Measurements from ENCODE around the gene DNAL4. TPM values are rescaled to one million over a fixed set of nuclear protein-coding genes. Genes with fewer than 3 reads are reported as not detected.

Gene DNAL4, protein sequence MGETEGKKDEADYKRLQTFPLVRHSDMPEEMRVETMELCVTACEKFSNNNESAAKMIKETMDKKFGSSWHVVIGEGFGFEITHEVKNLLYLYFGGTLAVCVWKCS
- polyA plus RNA-seq (2011; rRNA removed) (9.8 and 9.9 TPM in 2 replicates), polyA plus RNA-seq (2017; fragmentation: RNase III; extraction: RNeasy Plus Mini Kit Qiagen cat#74134 plus additional on column Dnase treatment) (7.0 to 7.7 TPM (median 7.6 TPM) in 3 replicates), polyA minus RNA-seq (2011; rRNA and poly(A)+ RNA removed) (6.0 and 8.1 TPM in 2 replicates)
- 8.5 and 9.9 TPM in 2 replicates for polyA plus RNA-seq (2012; cell fraction: cytosol; rRNA removed)
- 5.6 and 7.2 TPM in 2 replicates for polyA plus RNA-seq (2012; cell fraction: nucleus; rRNA removed)

DNA sequence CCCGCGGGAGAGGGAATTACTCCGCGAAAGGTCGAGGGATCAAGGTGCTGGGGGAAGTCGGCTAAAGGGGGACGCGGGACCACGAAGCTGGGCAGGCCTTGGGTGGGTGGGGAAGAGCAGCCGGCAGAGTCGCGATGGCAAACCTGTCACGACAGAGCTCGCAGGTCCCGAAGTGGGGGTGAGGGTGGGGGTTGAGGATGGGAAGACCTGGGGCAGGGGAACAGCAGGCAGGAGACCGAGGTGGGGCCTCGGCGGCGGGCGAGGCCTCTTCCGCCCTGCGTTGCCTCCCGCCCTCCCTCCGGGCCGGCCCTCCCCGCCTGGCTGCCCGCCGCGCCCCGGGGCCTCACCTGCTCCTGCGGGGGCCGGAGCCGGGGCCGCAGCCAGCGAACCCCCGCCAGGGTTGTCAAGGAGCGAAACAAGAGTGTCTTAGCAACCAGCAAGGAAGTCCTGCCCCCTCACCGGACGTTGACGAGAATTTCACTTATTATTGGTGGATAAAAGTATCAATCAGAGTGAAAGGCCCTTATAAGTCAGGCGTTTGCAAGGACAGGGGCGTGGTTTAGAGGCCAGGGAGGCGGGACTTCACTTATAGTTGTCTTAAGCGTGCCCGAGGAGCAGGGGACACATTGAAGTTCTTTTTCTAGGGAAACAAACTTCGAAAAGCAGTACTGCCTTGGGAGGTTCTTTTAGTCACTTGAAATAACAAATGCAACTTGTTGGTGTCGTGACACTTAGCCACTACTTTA, at the start of gene DNAL4:
TSS of gene DNAL4 (minus strand) at position 423 of the 746 bp plus-strand sequence. CDS start 11,412 bp downstream, outside the sequence.
- no peaks in the 10 kb centered on the region for H3K9me3 ChIP-seq
- H3K4me2 ChIP-seq: peak within 1 kb of the TSS; percentile 92
- ATAC-seq (peak; percentile 94 to 95), DNase-seq (ENCODE audit: low read depth in 1 of 2, low spot score in 1 of 2) (peak; percentile 81 to 96), FAIRE-seq (no peak)
- ChIA-PET CTCF (interaction anchor here (1.0 to 2.4 kb wide), 2 partner anchors 49 to 76 kb away, joined by 3 to 5 read pairs; no protein-coding TSS in a partner anchor), POLR2A (no interaction called here)
- peak within 1 kb of the TSS; percentile 76 to 92 for H3K27ac ChIP-seq
- 0% methylated on average over 7 of the region's 47 CpGs for WGBS (ENCODE audit: missing lambda C conversion rate)
- peak within 1 kb of the TSS; percentile 68 for H3K4me3 ChIP-seq
- TF ChIP-seq CEBPB (IDR thresholded peaks at IDR 0.05): no peak
- no peak for TF ChIP-seq TP53 (CRISPR knock-in tag; IDR thresholded peaks at IDR 0.05)
- no peak for TF ChIP-seq BHLHE40 (IDR thresholded peaks at IDR 0.05; ENCODE audit: low read depth, low read length)
- TF ChIP-seq, protein P1, sequence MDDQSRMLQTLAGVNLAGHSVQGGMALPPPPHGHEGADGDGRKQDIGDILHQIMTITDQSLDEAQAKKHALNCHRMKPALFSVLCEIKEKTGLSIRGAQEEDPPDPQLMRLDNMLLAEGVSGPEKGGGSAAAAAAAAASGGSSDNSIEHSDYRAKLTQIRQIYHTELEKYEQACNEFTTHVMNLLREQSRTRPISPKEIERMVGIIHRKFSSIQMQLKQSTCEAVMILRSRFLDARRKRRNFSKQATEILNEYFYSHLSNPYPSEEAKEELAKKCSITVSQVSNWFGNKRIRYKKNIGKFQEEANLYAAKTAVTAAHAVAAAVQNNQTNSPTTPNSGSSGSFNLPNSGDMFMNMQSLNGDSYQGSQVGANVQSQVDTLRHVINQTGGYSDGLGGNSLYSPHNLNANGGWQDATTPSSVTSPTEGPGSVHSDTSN (IDR thresholded peaks at IDR 0.05): peak; percentile 88
- peak; percentile 60; the same call in 1 of the 2 replicates for TF ChIP-seq PHF8 (IDR thresholded peaks at IDR 0.05; ENCODE audit: borderline replicate concordance, low read depth)
- 0 out of 2 replicates have a peak, but pooled peaks have one; percentile 26 for TF ChIP-seq MAX (IDR thresholded peaks at IDR 0.05)
- H3K4me1 ChIP-seq: peaks cover 31% of the 10 kb centered on the region

DNA sequence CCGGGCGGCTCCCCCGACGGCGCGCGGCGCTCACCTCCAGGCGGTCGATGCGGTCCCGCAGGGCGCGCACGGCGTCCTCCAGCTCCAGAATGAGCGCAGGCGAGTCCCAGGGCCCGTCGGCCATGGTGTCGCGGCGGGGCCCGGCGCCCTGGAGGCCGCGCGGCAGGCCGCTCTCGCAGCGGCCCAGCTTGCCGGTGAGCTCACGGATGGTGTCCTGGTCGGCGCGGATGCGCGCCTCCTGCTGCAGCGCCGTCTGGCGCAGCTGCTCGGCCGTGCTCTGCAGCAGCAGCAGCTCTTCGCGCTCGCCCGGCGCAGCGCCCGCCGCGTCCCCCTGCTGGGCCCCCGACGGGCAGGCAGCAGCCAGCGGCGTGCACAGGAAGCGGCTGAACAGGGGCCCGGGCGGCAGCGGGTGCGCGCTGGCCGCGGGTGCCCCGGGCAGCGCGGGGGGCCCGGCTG, 49.3 kb upstream of the DNAL4 start:
- 10% methylated on average over 2 of the region's 68 CpGs for WGBS (ENCODE audit: missing lambda C conversion rate)
- H3K4me1 ChIP-seq: peaks cover 22% of the 10 kb centered on the region; the same call in 2 of the 3 replicates
- peak overlapping the region; percentile 74 for H3K4me3 ChIP-seq
- TF ChIP-seq CEBPB (IDR thresholded peaks at IDR 0.05): no peak
- TF ChIP-seq CTCF (IDR thresholded peaks at IDR 0.05): peak; percentile 34; the same call in 2 of the 3 replicates
- TF ChIP-seq JUN (IDR thresholded peaks at IDR 0.05): 0 out of 5 replicates have a peak, but pooled peaks of 1 of the 2 experiments have one; percentile 37
- TF ChIP-seq SMC3 (IDR thresholded peaks at IDR 0.05): peak; percentile 47; the same call in 2 of the 3 replicates
- TF ChIP-seq RAD21 (conservative IDR thresholded peaks at IDR 0.05 in 1 of 2, IDR thresholded peaks at IDR 0.05 in 1 of 2): peak in 1 of 2 experiments; percentile 45; a peak in 2 of 5 replicates
- TF ChIP-seq TP53 (CRISPR knock-in tag; IDR thresholded peaks at IDR 0.05): no peak
- ATAC-seq: peak; percentile 88 to 90
- no peaks in the 10 kb centered on the region for H3K9me3 ChIP-seq
- peak overlapping the region; percentile 69 to 94 for H3K27ac ChIP-seq
- POLR2A ChIA-PET: interaction anchor here (0.6 to 2.2 kb wide), 11 partner anchors 8 to 87 kb away, joined by 3 to 35 read pairs (median 3); partner anchors contain the start of gene SUN2
- H3K4me2 ChIP-seq: peak overlapping the region; percentile 92
- no peak for FAIRE-seq
- CTCF ChIA-PET: interaction anchor here (0.7 to 6.2 kb wide), 18 partner anchors 8 to 103 kb away, joined by 3 to 95 read pairs (median 4); partner anchors contain the start of gene DNAL4
- DNase-seq (ENCODE audit: low read depth in 1 of 2, low spot score in 1 of 2): peak; percentile 55 to 68

GRCh38 chr22:38842512-38843200, 48.7 kb upstream of the DNAL4 start:
- TF ChIP-seq HEYL (CRISPR knock-in tag; IDR thresholded peaks at IDR 0.05): no peak
- no peak for TF ChIP-seq GATA3 (IDR thresholded peaks at IDR 0.05; ENCODE audit: borderline replicate concordance)
- Histone ChIP-seq H3K4me1 (peaks cover 22% of the 10 kb centered on the region; the same call in 2 of the 3 replicates), H3K4me2 (peak overlapping the region; percentile 92), H3K9me3 (no peaks in the 10 kb centered on the region), H3K4me3 (peak overlapping the region; percentile 74), H3K27ac (peak overlapping the region; percentile 69 to 94)
- ChIA-PET CTCF (interaction anchor here (0.7 to 6.2 kb wide), 17 partner anchors 7 to 103 kb away, joined by 3 to 95 read pairs (median 4); partner anchors contain the start of gene DNAL4), POLR2A (interaction anchor here (0.6 to 2.2 kb wide), 11 partner anchors 9 to 86 kb away, joined by 3 to 35 read pairs (median 3); partner anchors contain the start of gene SUN2)
- WGBS (ENCODE audit: missing lambda C conversion rate): 45% methylated on average over 21 of the region's 34 CpGs
- no peak for ATAC-seq
- no peak for FAIRE-seq
- no peak for DNase-seq (ENCODE audit: low read depth in 1 of 2, low spot score in 1 of 2)
